A549 treated with DMSO at 1 μM for 4 hours (cell line): ENCODE data around the gene HCK. TPM values are rescaled to one million over a fixed set of nuclear protein-coding genes. Genes with fewer than 3 reads are reported as not detected.

Experiments
- total RNA-seq: library from RNA; stranded (reverse); fragments of 200-300 nt; extraction: Qiagen RNA extraction; gene quantifications from 5 replicates; pipeline ENCODE4 v1.2.3, GENCODE V29; 2022; ENCODE audit warnings: low read depth

HCK gene
- total RNA-seq, result 0.03 to 0.11 TPM (median 0.09 TPM) in 3 of 5 replicates, not detected in the others

DNA sequence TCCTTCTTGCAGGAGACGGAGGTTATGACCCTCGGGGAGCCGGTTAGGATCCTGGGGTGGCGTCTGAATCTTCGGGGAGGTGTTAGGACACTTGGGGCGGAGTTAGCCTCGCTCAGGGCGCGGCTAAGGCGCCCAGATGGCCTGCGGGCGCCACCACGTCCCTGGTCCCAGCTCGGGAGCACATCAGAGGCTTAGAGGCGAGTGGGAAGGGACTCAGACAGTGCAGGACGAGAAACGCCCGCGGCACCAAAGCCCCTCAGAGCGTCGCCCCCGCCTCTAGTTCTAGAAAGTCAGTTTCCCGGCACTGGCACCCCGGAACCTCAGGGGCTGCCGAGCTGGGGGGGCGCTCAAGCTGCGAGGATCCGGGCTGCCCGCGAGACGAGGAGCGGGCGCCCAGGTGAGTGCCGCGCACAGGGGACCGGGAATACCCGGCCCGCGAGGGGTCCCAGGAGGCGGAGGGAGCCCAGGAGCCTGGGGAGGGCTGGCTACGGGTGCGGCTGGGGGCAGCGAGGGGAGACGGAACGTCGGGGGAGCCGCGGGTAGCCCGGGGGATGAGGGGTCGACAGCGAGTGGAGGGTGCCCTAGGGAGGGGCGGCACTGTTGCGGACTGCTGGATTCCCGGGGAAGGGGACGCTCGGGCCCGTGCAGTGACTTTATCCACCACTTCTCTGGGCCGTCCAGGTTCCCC lies at the start of gene HCK:
TSS of gene HCK (plus strand) at position 153 of the 688 bp plus-strand sequence.

DNA sequence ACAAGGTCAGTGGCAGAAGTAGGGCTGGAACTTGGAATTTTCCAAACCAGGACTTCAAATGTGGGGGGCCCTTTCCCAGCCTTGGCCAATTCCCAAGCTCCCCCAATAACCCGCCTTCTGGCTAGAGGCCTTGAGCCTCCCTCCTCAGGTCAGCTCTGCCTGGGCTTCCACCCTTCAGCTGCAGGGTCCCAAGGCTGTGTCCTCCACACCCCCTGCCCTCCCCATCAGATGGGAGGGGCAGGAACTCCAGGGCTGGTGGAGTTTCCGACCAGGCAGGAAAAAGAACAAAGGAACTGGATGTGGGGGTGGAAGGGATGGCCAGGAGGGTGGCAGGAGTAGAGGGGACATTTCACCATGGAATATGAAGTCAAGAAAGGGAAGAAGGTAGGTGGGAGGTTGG lies 41.9 kb upstream of the HCK start, which contains the start of gene CCM2L:
TSS of gene CCM2L (plus strand) at position 338 of the 400 bp plus-strand sequence. CDS start at position 355, 17 bp downstream.

DNA sequence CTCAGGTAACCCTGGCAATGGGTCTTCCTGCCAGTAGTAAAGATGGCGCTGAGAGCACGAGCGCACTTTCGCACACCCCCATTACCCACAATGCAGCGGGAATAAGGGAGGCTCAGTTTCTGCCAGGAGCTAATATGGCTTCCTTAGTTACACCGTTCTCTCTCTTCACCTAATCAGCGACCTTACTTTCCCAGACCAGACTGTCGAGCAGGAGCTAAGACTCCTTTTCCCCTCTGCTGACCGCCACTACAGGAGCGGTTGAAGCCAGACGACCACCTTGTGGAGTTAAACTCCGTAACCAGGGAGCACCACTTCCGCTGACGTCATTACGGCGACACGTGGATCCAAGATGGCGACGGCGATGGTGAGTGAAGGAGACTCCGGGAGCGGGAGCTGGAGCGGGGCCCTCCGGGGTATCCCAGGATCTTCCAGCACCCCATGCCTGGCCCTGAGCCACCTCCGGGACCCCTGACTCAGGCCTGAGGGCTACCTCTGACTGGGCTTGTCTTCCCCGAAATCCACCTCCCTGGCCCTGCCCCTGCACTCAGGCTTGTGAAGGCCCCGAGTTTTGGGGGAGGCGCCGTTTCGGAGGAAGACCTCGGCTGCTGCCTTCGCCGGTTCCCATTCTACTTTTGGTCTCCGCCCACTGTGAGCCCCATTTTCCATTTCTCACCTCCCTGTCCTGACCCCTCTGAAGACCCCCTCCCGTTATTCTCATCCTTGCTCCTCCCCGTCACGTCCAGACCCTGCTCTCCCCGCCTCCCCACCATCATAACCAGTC lies 57.5 kb downstream of the HCK start, which contains the start of gene TM9SF4:
TSS of gene TM9SF4 (plus strand) at position 323 of the 781 bp plus-strand sequence. CDS start at position 350, 27 bp downstream.

Other genes starting within 250 kb of the HCK start
- gene MYLK2, start 232.9 kb upstream of the HCK start, total RNA-seq, result 0.44 to 0.88 TPM (median 0.60 TPM) in 5 replicates
- gene FOXS1, start 206.6 kb upstream of the HCK start, total RNA-seq, result 0.55 to 1.6 TPM (median 1.1 TPM) in 5 replicates
- gene DUSP15, start 181.7 kb upstream of the HCK start, total RNA-seq, result 0.61 to 1.5 TPM (median 0.91 TPM) in 5 replicates
- 0.07 to 0.11 TPM (median 0.09 TPM) in 3 of 5 replicates, not detected in the others for gene TTLL9, start 181.6 kb upstream of the HCK start, total RNA-seq
- gene PDRG1, start 100.2 kb upstream of the HCK start, total RNA-seq, result 32.1 to 38.7 TPM (median 36.1 TPM) in 5 replicates
- 0.01 to 0.04 TPM (median 0.02 TPM) in 5 replicates for gene XKR7, start 84.1 kb upstream of the HCK start, total RNA-seq
- 0.28 to 0.78 TPM (median 0.62 TPM) in 5 replicates for gene CCM2L, start 41.8 kb upstream of the HCK start, total RNA-seq
- 38.0 to 42.1 TPM (median 40.2 TPM) in 5 replicates for gene TM9SF4, start 57.5 kb downstream of the HCK start, total RNA-seq
- gene PLAGL2, start 155.5 kb downstream of the HCK start, total RNA-seq, result 13.4 to 14.3 TPM (median 13.6 TPM) in 5 replicates
- gene POFUT1, start 155.6 kb downstream of the HCK start, total RNA-seq, result 40.2 to 48.6 TPM (median 46.0 TPM) in 5 replicates
- 24.9 to 29.9 TPM (median 28.4 TPM) in 5 replicates for gene KIF3B, start 225.4 kb downstream of the HCK start, total RNA-seq